VCaP (cell line): Measurements from ENCODE around the gene TMPRSS15.

Source experiments
- H3K27ac ChIP-seq: fragments of 450-650 bp; 2 replicates; pipeline ENCODE4 v1.5.1; 2017
- TF ChIP-seq, protein P1 (sequence below): fragments of 450-650 bp; conservative IDR thresholded peaks from 2 replicates; pipeline ENCODE4 v1.5.1; 2017; ENCODE audit warnings: mild to moderate bottlenecking, moderate library complexity

The TMPRSS15 gene

GRCh38 chr21:18253799-18254198 is 149.8 kb downstream of the TMPRSS15 start:
- H3K27ac ChIP-seq, result no peak overlapping the region
- TF ChIP-seq, protein P1, sequence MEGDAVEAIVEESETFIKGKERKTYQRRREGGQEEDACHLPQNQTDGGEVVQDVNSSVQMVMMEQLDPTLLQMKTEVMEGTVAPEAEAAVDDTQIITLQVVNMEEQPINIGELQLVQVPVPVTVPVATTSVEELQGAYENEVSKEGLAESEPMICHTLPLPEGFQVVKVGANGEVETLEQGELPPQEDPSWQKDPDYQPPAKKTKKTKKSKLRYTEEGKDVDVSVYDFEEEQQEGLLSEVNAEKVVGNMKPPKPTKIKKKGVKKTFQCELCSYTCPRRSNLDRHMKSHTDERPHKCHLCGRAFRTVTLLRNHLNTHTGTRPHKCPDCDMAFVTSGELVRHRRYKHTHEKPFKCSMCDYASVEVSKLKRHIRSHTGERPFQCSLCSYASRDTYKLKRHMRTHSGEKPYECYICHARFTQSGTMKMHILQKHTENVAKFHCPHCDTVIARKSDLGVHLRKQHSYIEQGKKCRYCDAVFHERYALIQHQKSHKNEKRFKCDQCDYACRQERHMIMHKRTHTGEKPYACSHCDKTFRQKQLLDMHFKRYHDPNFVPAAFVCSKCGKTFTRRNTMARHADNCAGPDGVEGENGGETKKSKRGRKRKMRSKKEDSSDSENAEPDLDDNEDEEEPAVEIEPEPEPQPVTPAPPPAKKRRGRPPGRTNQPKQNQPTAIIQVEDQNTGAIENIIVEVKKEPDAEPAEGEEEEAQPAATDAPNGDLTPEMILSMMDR, result no peak

DNA sequence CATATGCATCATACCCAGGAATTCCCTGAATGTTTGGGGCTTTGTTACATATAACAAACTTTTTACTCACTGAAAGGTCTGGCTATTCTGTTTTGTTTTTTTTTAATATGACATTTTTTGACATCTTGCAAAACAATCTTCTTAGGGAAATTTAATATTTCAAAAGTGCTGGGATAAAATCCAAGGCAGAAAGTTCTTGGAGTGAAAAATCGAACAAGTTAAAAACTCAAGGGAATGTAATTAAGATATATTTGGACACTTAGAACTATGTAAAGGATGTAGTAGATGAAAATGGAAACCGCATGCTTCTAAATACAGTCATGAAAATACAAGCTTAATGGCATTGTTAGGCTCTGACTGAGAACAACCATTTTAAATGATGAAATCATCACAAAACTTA is 150.4 kb downstream of the TMPRSS15 start:
- H3K27ac ChIP-seq, result no peak overlapping the region
- TF ChIP-seq, protein P1, result no peak

DNA sequence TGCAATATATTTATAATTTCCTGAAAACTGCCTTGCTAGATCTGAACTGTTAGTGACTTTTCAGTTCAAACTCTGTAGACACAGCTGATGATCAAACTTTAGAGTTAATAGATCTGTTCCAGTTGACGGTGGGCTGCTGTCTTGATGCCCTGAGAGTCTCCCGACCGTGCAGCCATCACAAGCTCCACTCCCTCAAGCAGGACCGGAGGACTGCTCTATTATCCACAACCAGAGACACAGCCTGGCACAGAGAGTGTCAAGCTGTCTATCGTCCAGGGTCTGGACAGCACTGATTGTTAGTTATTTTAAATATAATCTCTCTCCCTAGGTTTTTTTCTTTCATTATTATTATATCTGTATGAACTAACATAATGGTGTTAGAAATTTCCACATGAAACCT is 150.9 kb downstream of the TMPRSS15 start:
- TF ChIP-seq, protein P1, result no peak
- H3K27ac ChIP-seq, result no peak overlapping the region

DNA sequence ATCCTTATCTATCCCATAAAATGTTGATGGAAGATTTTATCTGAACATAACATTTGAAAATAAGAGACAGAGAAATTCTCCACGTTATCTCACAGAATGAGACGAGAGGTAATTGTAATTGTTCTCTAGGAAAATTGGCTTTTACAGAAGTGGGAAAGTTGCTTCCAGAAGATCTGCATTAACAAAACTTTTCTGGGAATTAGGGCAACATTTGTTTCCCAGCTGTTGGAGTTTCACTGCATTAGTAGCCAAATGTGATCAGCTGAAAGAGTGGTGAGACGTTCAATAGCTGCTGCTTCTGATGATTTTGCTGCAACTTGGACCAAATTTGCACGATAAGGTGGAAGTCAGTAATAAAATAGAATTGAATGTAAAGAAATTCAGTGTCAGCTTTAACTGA is 151.3 kb downstream of the TMPRSS15 start:
- H3K27ac ChIP-seq, result no peak overlapping the region
- TF ChIP-seq, protein P1, result no peak

- TF ChIP-seq, protein P1, result no peak
- no peak overlapping the region for H3K27ac ChIP-seq
These were observed 152.5 kb downstream of the TMPRSS15 start for GRCh38 chr21:18251065-18251464.

DNA sequence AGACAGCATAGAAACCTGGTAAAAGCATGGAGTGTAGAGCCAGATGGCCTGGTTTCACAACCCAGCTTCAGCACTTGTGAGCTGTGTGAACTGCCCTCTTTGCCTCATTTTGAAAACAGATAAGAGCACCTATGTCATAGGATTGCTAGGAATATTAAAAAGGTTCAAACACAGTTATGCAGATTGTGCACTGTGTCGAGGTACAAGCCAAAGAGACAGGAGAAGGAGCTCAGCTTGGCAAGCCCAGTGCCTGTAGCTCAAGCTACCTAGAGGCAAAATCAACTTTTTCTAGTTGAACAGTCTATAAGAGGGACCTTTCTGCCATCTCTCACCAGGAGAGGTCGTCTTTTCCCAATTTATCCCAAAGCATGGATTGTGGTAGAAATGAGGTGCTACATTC is 153.9 kb downstream of the TMPRSS15 start:
- no peak overlapping the region for H3K27ac ChIP-seq
- TF ChIP-seq, protein P1, result peak; percentile 42

- TF ChIP-seq, protein P1, result no peak
- no peak overlapping the region for H3K27ac ChIP-seq
These were observed 155.4 kb downstream of the TMPRSS15 start for GRCh38 chr21:18248171-18248570.
